ENCODE measurements around the gene CCR2.
A peak's percentile ranks its signal among the peaks of the same experiment; 100 is the strongest.
"Not testable (repeated sequence)": the region's sequence is repeated elsewhere in the genome, so short reads cannot be mapped to it uniquely, and the experiment has no call there.

Gene CCR2

GRCh38 chr3:46402902-46403301 is 49.0 kb downstream of the CCR2 start:
- H2BK120ac ChIP-seq (ENCODE audit: low read depth, low read length); H4K8ac ChIP-seq (ENCODE audit: low read length); H3K4me1 ChIP-seq (ENCODE audit: control insufficient read depth, insufficient read depth, low read depth, low read length); H2BK15ac ChIP-seq (ENCODE audit: low read depth, poor library complexity, severe bottlenecking); H2AFZ ChIP-seq (ENCODE audit: low read depth, low read length); H3K18ac ChIP-seq (ENCODE audit: low read depth in 1 of 2, low read length in 2 of 2); H3K36me3 ChIP-seq (ENCODE audit: control insufficient read depth in 1 of 2, insufficient read depth in 2 of 2, low read depth in 1 of 2, low read length in 2 of 2); H3K4ac ChIP-seq (ENCODE audit: low read depth in 1 of 2, low read length in 2 of 2); H3K4me2 ChIP-seq (ENCODE audit: low read length, poor library complexity, severe bottlenecking); H3K27me3 ChIP-seq (ENCODE audit: control insufficient read depth in 1 of 2, insufficient read depth in 1 of 2, low read length in 2 of 2); H2AK5ac ChIP-seq (ENCODE audit: low read length, severe bottlenecking); DNase-seq; H3K4me3 ChIP-seq (ENCODE audit: insufficient read depth in 1 of 2, low read depth in 1 of 2, low read length in 2 of 2); H3K23ac ChIP-seq (ENCODE audit: low read length in 2 of 2); H3K9ac ChIP-seq (ENCODE audit: low read length); H4K91ac ChIP-seq (ENCODE audit: low read length); H3K14ac ChIP-seq (ENCODE audit: low read length in 2 of 2); H2BK12ac ChIP-seq (ENCODE audit: low read length in 2 of 2); H3K27ac ChIP-seq (ENCODE audit: low read length, poor library complexity, severe bottlenecking); H3K79me1 ChIP-seq (replicated peaks; ENCODE audit: low read length, poor library complexity, severe bottlenecking); H2BK5ac ChIP-seq (ENCODE audit: low read depth, low read length, poor library complexity, severe bottlenecking); H3K9me3 ChIP-seq (ENCODE audit: control insufficient read depth, low read length): not testable (repeated sequence)
- WGBS, result 100% methylated on average over 1 of the region's 4 CpGs

GRCh38 chr3:46405301-46406019 is 51.5 kb downstream of the CCR2 start:
- H3K4me2 ChIP-seq (ENCODE audit: low read length, poor library complexity, severe bottlenecking), result no peak overlapping the region
- no peak overlapping the region for H2BK12ac ChIP-seq (ENCODE audit: low read length in 2 of 2)
- H3K36me3 ChIP-seq (ENCODE audit: control insufficient read depth in 1 of 2, insufficient read depth in 2 of 2, low read depth in 1 of 2, low read length in 2 of 2), result no peaks in the 10 kb centered on the region
- no peaks in the 10 kb centered on the region for H3K79me1 ChIP-seq (replicated peaks; ENCODE audit: low read length, poor library complexity, severe bottlenecking)
- H3K18ac ChIP-seq (ENCODE audit: low read depth in 1 of 2, low read length in 2 of 2), result no peak overlapping the region
- no peak overlapping the region for H3K14ac ChIP-seq (ENCODE audit: low read length in 2 of 2)
- H3K9me3 ChIP-seq (ENCODE audit: control insufficient read depth, low read length), result no peaks in the 10 kb centered on the region
- H2BK15ac ChIP-seq (ENCODE audit: low read depth, poor library complexity, severe bottlenecking), result no peak overlapping the region
- H3K4ac ChIP-seq (ENCODE audit: low read depth in 1 of 2, low read length in 2 of 2), result no peak overlapping the region
- H3K9ac ChIP-seq (ENCODE audit: low read length), result no peak overlapping the region
- H3K27me3 ChIP-seq (ENCODE audit: control insufficient read depth in 1 of 2, insufficient read depth in 1 of 2, low read length in 2 of 2), result peaks cover 0 to 5% of the 10 kb centered on the region in 2 experiments
- H3K4me3 ChIP-seq (ENCODE audit: insufficient read depth in 1 of 2, low read depth in 1 of 2, low read length in 2 of 2), result no peak overlapping the region
- peaks cover 11% of the 10 kb centered on the region for H3K4me1 ChIP-seq (ENCODE audit: control insufficient read depth, insufficient read depth, low read depth, low read length)
- H4K8ac ChIP-seq (ENCODE audit: low read length), result no peak overlapping the region
- no peak overlapping the region for H2BK5ac ChIP-seq (ENCODE audit: low read depth, low read length, poor library complexity, severe bottlenecking)
- DNase-seq, result peak; percentile 7
- no peak overlapping the region for H2AK5ac ChIP-seq (ENCODE audit: low read length, severe bottlenecking)
- H2BK120ac ChIP-seq (ENCODE audit: low read depth, low read length), result no peak overlapping the region
- H2AFZ ChIP-seq (ENCODE audit: low read depth, low read length), result no peak overlapping the region
- H3K23ac ChIP-seq (ENCODE audit: low read length in 2 of 2), result no peak overlapping the region
- WGBS, result 65% methylated on average over 9 of the region's 11 CpGs
- H4K91ac ChIP-seq (ENCODE audit: low read length), result no peak overlapping the region
- no peak overlapping the region for H3K27ac ChIP-seq (ENCODE audit: low read length, poor library complexity, severe bottlenecking)

DNA sequence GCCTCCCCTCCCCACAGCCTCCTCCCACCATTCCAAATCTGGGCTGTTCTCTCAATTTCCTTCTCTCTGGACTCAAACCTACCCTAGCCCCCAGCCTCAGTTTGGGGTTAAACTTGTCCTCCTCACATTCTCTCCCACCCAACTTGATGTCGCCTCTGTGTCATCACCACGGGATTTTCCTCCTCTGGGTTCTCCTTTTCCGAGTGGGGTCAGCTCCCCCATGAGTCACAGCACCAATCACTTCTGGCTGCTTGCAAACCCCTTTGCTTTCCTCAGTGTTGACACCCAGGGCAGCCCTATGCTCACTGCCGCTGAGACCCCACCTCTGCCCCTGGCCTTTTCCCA is 52.5 kb downstream of the CCR2 start:
- Histone ChIP-seq H3K23ac (ENCODE audit: low read length in 2 of 2) (no peak overlapping the region), H2BK15ac (ENCODE audit: low read depth, poor library complexity, severe bottlenecking) (no peak overlapping the region), H3K36me3 (ENCODE audit: control insufficient read depth in 1 of 2, insufficient read depth in 2 of 2, low read depth in 1 of 2, low read length in 2 of 2) (no peaks in the 10 kb centered on the region), H3K14ac (ENCODE audit: low read length in 2 of 2) (no peak overlapping the region), H3K27ac (ENCODE audit: low read length, poor library complexity, severe bottlenecking) (no peak overlapping the region), H3K18ac (ENCODE audit: low read depth in 1 of 2, low read length in 2 of 2) (peak overlapping the region in 1 of 2 experiments; percentile 64), H2AFZ (ENCODE audit: low read depth, low read length) (no peak overlapping the region), H3K4me3 (ENCODE audit: insufficient read depth in 1 of 2, low read depth in 1 of 2, low read length in 2 of 2) (peak overlapping the region in 1 of 2 experiments; percentile 70), H2BK5ac (ENCODE audit: low read depth, low read length, poor library complexity, severe bottlenecking) (no peak overlapping the region), H2BK120ac (ENCODE audit: low read depth, low read length) (no peak overlapping the region), H3K4me2 (ENCODE audit: low read length, poor library complexity, severe bottlenecking) (no peak overlapping the region), H2AK5ac (ENCODE audit: low read length, severe bottlenecking) (no peak overlapping the region), H3K79me1 (replicated peaks; ENCODE audit: low read length, poor library complexity, severe bottlenecking) (no peaks in the 10 kb centered on the region), H3K4ac (ENCODE audit: low read depth in 1 of 2, low read length in 2 of 2) (no peak overlapping the region), H3K27me3 (ENCODE audit: control insufficient read depth in 1 of 2, insufficient read depth in 1 of 2, low read length in 2 of 2) (no peaks in the 10 kb centered on the region), H3K4me1 (ENCODE audit: control insufficient read depth, insufficient read depth, low read depth, low read length) (peaks cover 11% of the 10 kb centered on the region), H4K8ac (ENCODE audit: low read length) (no peak overlapping the region), H4K91ac (ENCODE audit: low read length) (no peak overlapping the region), H2BK12ac (ENCODE audit: low read length in 2 of 2) (peak overlapping the region in 1 of 2 experiments; percentile 88), H3K9ac (ENCODE audit: low read length) (peak overlapping the region; percentile 15), H3K9me3 (ENCODE audit: control insufficient read depth, low read length) (no peaks in the 10 kb centered on the region)
- peak; percentile 61 for DNase-seq
- 49% methylated on average over 4 of the region's 4 CpGs for WGBS

- no peak within 1 kb of the TSS for H2BK120ac ChIP-seq (ENCODE audit: low read depth, low read length)
- H3K36me3 ChIP-seq (ENCODE audit: control insufficient read depth in 1 of 2, insufficient read depth in 2 of 2, low read depth in 1 of 2, low read length in 2 of 2), result no peaks in the 10 kb centered on the region
- no peaks in the 10 kb centered on the region for H3K9me3 ChIP-seq (ENCODE audit: control insufficient read depth, low read length)
- H3K79me1 ChIP-seq (replicated peaks; ENCODE audit: low read length, poor library complexity, severe bottlenecking), result no peaks in the 10 kb centered on the region
- no peak within 1 kb of the TSS for H2BK5ac ChIP-seq (ENCODE audit: low read depth, low read length, poor library complexity, severe bottlenecking)
- WGBS, result 46% methylated on average over 20 of the region's 20 CpGs
- peak within 1 kb of the TSS; percentile 47 to 74 for H3K18ac ChIP-seq (ENCODE audit: low read depth in 1 of 2, low read length in 2 of 2)
- no peak within 1 kb of the TSS for H3K4ac ChIP-seq (ENCODE audit: low read depth in 1 of 2, low read length in 2 of 2)
- no peak within 1 kb of the TSS for H3K14ac ChIP-seq (ENCODE audit: low read length in 2 of 2)
- no peaks in the 10 kb centered on the region for H3K27me3 ChIP-seq (ENCODE audit: control insufficient read depth in 1 of 2, insufficient read depth in 1 of 2, low read length in 2 of 2)
- H3K9ac ChIP-seq (ENCODE audit: low read length), result peak within 1 kb of the TSS; percentile 75
- peak within 1 kb of the TSS; percentile 53 for H4K91ac ChIP-seq (ENCODE audit: low read length)
- peak within 1 kb of the TSS; percentile 82 for H4K8ac ChIP-seq (ENCODE audit: low read length)
- peaks cover 11% of the 10 kb centered on the region for H3K4me1 ChIP-seq (ENCODE audit: control insufficient read depth, insufficient read depth, low read depth, low read length)
- no peak within 1 kb of the TSS for H3K23ac ChIP-seq (ENCODE audit: low read length in 2 of 2)
- peak within 1 kb of the TSS; percentile 33 for H2BK15ac ChIP-seq (ENCODE audit: low read depth, poor library complexity, severe bottlenecking)
- H3K27ac ChIP-seq (ENCODE audit: low read length, poor library complexity, severe bottlenecking), result no peak within 1 kb of the TSS
- no peak within 1 kb of the TSS for H2AK5ac ChIP-seq (ENCODE audit: low read length, severe bottlenecking)
- H3K4me3 ChIP-seq (ENCODE audit: insufficient read depth in 1 of 2, low read depth in 1 of 2, low read length in 2 of 2), result peak within 1 kb of the TSS; percentile 11 to 70
- DNase-seq, result peak; percentile 48
- H2BK12ac ChIP-seq (ENCODE audit: low read length in 2 of 2), result peak within 1 kb of the TSS; percentile 35 to 88
- H2AFZ ChIP-seq (ENCODE audit: low read depth, low read length), result no peak within 1 kb of the TSS
- peak within 1 kb of the TSS; percentile 41 for H3K4me2 ChIP-seq (ENCODE audit: low read length, poor library complexity, severe bottlenecking)
These were observed 53.1 kb downstream of the CCR2 start, which contains the start of the genes CCR5AS and CCRL2 for GRCh38 chr3:46406788-46407611. TSS of gene CCR5AS (minus strand) at chr3:46407066. TSS of gene CCRL2 (plus strand) at chr3:46407259. CDS start at chr3:46408080, 821 bp downstream.
